GM18867 (cell line): Measurements from ENCODE around the gene NT5C.
"Not testable (repeated sequence)": the region's sequence is repeated elsewhere in the genome, so short reads cannot be mapped to it uniquely, and the experiment has no call there.

Experiments
- ATAC-seq: cut with Tn5 transposase; IDR thresholded peaks from one replicate; pipeline ENCODE4 v1.9.1; 2021; ENCODE audit warnings: mild to moderate bottlenecking, moderate library complexity; ENCODE audit not compliant: unreplicated experiment

Gene NT5C

GRCh38 chr17:75131278-75132017 lies at the start of gene NT5C:
Gene NT5C, minus strand, starts transcription at chr17:75131742. Its CDS starts 35 bp downstream, at chr17:75131707.
- peak; percentile 82 for ATAC-seq

- ATAC-seq: no peak
Observed at GRCh38 chr17:75181110-75181509, 49.6 kb upstream of the NT5C start.

GRCh38 chr17:75178453-75178852 lies 46.9 kb upstream of the NT5C start:
- no peak for ATAC-seq

GRCh38 chr17:75176625-75177024 lies 45.1 kb upstream of the NT5C start:
- ATAC-seq: no peak

- no peak for ATAC-seq
Observed at GRCh38 chr17:75174996-75175395, 43.5 kb upstream of the NT5C start.

- ATAC-seq: no peak
Observed at GRCh38 chr17:75173526-75173925, 42.0 kb upstream of the NT5C start.

GRCh38 chr17:75168998-75169397 lies 37.5 kb upstream of the NT5C start:
- ATAC-seq: no peak

- ATAC-seq: not testable (repeated sequence)
Observed at GRCh38 chr17:75164606-75165005, 33.1 kb upstream of the NT5C start.

GRCh38 chr17:75163074-75163473 lies 31.5 kb upstream of the NT5C start:
- ATAC-seq: no peak

GRCh38 chr17:75160211-75160610 lies 28.7 kb upstream of the NT5C start:
- no peak for ATAC-seq

GRCh38 chr17:75159196-75160031 lies 27.9 kb upstream of the NT5C start:
- ATAC-seq: no peak

- not testable (repeated sequence) for ATAC-seq
Observed at GRCh38 chr17:75158480-75158879, 26.9 kb upstream of the NT5C start.

- no peak for ATAC-seq
Observed at GRCh38 chr17:75155191-75155601, 23.7 kb upstream of the NT5C start.

- peak; percentile 90 for ATAC-seq
Observed at GRCh38 chr17:75154195-75155106, 22.9 kb upstream of the NT5C start, which contains the start of gene JPT1. Gene JPT1, minus strand, starts transcription at chr17:75154512. Its CDS starts 115 bp downstream, at chr17:75154397.

GRCh38 chr17:75153780-75154194 lies 22.2 kb upstream of the NT5C start:
- ATAC-seq: peak; percentile 9

- ATAC-seq: no peak
Observed at GRCh38 chr17:75152922-75153779, 21.6 kb upstream of the NT5C start.

GRCh38 chr17:75152523-75152921 lies 21.0 kb upstream of the NT5C start:
- no peak for ATAC-seq

- no peak for ATAC-seq
Observed at GRCh38 chr17:75151930-75152329, 20.4 kb upstream of the NT5C start.

- ATAC-seq: no peak
Observed at GRCh38 chr17:75147878-75148546, 16.5 kb upstream of the NT5C start.
